ENCODE measurements around the gene SCYL1. TPM values are rescaled to one million over a fixed set of nuclear protein-coding genes. Genes with fewer than 3 reads are reported as not detected.
A peak's percentile ranks its signal among the peaks of the same experiment; 100 is the strongest.

SCYL1 gene
- total and polyA plus RNA-seq, 2 donors (not counting 1 experiment from before 2014, with no cell fraction given): 76.5 to 85.5 TPM

DNA sequence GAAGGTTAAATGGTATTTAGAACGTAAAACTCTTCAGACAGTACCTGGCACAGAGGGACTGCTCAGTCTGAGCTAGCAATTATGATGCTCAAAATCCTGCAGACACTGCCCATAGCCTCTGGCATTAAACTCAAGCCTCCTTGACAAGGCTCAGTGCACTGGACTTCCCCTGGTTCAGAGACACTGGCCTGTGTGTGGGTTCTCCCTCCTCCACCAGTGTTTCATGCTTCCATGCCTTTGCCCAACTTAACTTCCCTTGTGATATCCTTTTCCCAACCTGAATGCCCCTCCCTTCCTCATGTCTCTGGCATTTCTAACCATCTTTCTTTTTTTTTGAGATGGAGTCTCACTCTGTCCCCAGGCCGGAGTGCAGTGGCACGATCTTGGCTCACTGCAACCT, 24.2 kb downstream of the SCYL1 start:
- Mint-ChIP-seq H3K4me3 (no peak overlapping the region), H3K27ac (peak overlapping the region; percentile 73), H3K9me3 (ENCODE audit: insufficient read depth) (no peaks in the 10 kb centered on the region), H3K27me3 (no peaks in the 10 kb centered on the region), H3K4me1 (peaks cover 69% of the 10 kb centered on the region)
- no peak overlapping the region for H3K27ac ChIP-seq (ENCODE audit: low read length in 2 of 2)
- TF ChIP-seq CTCF (IDR thresholded peaks at IDR 0.05) (no peak), EZH2 (IDR thresholded peaks at IDR 0.05; ENCODE audit: borderline replicate concordance, insufficient read depth, low read depth, low read length, poor library complexity, severe bottlenecking) (no peak)
- no peak overlapping the region for H3K4me2 ChIP-seq (replicated peaks; ENCODE audit: low read depth, low read length, poor library complexity, severe bottlenecking)
- no peak overlapping the region for H3K4me3 ChIP-seq (ENCODE audit: control extremely low read depth in 1 of 5, extremely low read depth in 1 of 5, insufficient read depth in 1 of 5, low read depth in 2 of 5, low read length in 4 of 5)
- H3K9me3 ChIP-seq (ENCODE audit: control extremely low read depth in 1 of 3, control insufficient read depth in 2 of 3, insufficient read depth in 1 of 3, low read length in 2 of 3): no peaks in the 10 kb centered on the region
- peaks cover 5% of the 10 kb centered on the region for H3K79me2 ChIP-seq (ENCODE audit: control insufficient read depth, insufficient read depth, low read length)
- ATAC-seq (ENCODE audit: low read depth) (no peak), DNase-seq (no peak)
- no peaks in the 10 kb centered on the region for H3K36me3 ChIP-seq (replicated peaks in 1 of 2; ENCODE audit: control extremely low read depth in 1 of 2, control insufficient read depth in 1 of 2, extremely low read depth in 1 of 2, insufficient read depth in 2 of 2, low read length in 1 of 2)
- intact Hi-C loops (cut with micrococcal nuclease): loop anchor here (10.0 kb wide), 1 partner anchor 434 kb away; the partner anchor contains the start of genes TM7SF2 and ZNHIT2
- H2AFZ ChIP-seq (ENCODE audit: insufficient read depth, low read depth, low read length, poor library complexity, severe bottlenecking): no peak overlapping the region
- 94% methylated on average over 2 of the region's 3 CpGs for WGBS (ENCODE audit: insufficient coverage)
- ChIA-PET POLR2A (interaction anchor here (0.7 to 1.0 kb wide), 3 partner anchors 8 to 24 kb away, joined by 3 to 4 read pairs (median 3); partner anchors contain the start of genes SCYL1 and ZNRD2), CTCF (interaction anchor here (0.7 to 1.9 kb wide), 4 partner anchors 9 to 16 kb away, joined by 4 to 12 read pairs (median 8); no protein-coding TSS in a partner anchor)
- H3K27me3 ChIP-seq (replicated peaks in 1 of 4; ENCODE audit: control extremely low read depth in 1 of 4, control insufficient read depth in 3 of 4, insufficient read depth in 4 of 4, low read length in 3 of 4): no peaks in the 10 kb centered on the region
- H3K9ac ChIP-seq (ENCODE audit: low read length): no peak overlapping the region
- no peaks in the 10 kb centered on the region for H4K20me1 ChIP-seq (ENCODE audit: control insufficient read depth, insufficient read depth, low read length, poor library complexity, severe bottlenecking)
- peaks cover 47 to 70% of the 10 kb centered on the region in 2 donors for H3K4me1 ChIP-seq (ENCODE audit: control insufficient read depth in 2 of 2, insufficient read depth in 2 of 2, low read length in 2 of 2)

Data from B cell (primary cell).